B cell (primary cell): ENCODE measurements around the gene MAP2K6.

ENCODE experiments used
- EZH2 ChIP-seq: IDR thresholded peaks from 2 replicates; pipeline ENCODE4 v1.6.1; 2012; ENCODE audit warnings: borderline replicate concordance, low read depth, mild to moderate bottlenecking, moderate library complexity, low read length; ENCODE audit not compliant: insufficient read depth, poor library complexity, severe bottlenecking
- TF ChIP-seq, protein P1 (sequence below): fragments of 200-600 bp; IDR thresholded peaks from one replicate; pipeline ENCODE4 v1.8.0; 2022; ENCODE audit warnings: antibody characterized with exemption, mild to moderate bottlenecking

DNA sequence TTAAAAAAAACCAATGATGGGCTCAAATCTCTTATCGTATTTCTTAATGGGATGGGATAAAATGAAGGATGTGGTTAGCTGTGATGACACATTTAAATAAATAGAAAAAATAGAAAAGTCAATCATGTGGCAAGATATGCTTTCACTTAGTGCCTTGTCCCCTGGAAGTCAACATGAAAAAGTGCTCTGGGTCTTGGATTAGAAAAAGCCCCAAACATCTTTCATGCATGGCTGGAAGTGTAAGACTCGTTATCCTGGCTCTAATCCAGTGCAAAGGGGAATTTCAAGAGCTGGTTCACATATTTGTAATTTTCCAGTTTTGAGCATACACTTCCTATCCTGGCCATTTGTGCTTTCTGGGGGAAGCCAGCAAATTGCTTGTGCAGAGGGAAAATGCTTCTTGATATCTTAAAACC, 160.9 kb downstream of the MAP2K6 start:
- TF ChIP-seq, protein P1, sequence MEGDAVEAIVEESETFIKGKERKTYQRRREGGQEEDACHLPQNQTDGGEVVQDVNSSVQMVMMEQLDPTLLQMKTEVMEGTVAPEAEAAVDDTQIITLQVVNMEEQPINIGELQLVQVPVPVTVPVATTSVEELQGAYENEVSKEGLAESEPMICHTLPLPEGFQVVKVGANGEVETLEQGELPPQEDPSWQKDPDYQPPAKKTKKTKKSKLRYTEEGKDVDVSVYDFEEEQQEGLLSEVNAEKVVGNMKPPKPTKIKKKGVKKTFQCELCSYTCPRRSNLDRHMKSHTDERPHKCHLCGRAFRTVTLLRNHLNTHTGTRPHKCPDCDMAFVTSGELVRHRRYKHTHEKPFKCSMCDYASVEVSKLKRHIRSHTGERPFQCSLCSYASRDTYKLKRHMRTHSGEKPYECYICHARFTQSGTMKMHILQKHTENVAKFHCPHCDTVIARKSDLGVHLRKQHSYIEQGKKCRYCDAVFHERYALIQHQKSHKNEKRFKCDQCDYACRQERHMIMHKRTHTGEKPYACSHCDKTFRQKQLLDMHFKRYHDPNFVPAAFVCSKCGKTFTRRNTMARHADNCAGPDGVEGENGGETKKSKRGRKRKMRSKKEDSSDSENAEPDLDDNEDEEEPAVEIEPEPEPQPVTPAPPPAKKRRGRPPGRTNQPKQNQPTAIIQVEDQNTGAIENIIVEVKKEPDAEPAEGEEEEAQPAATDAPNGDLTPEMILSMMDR: no peak
- TF ChIP-seq EZH2: no peak
